NCI-H128 (cell line): ENCODE results near the gene SLC22A4.

Source experiments
- DNase-seq: peaks from one replicate; lab custom pipeline; 2025; ENCODE audit not compliant: unreplicated experiment; lab: John Stamatoyannopoulos, UW

SLC22A4 gene

DNA sequence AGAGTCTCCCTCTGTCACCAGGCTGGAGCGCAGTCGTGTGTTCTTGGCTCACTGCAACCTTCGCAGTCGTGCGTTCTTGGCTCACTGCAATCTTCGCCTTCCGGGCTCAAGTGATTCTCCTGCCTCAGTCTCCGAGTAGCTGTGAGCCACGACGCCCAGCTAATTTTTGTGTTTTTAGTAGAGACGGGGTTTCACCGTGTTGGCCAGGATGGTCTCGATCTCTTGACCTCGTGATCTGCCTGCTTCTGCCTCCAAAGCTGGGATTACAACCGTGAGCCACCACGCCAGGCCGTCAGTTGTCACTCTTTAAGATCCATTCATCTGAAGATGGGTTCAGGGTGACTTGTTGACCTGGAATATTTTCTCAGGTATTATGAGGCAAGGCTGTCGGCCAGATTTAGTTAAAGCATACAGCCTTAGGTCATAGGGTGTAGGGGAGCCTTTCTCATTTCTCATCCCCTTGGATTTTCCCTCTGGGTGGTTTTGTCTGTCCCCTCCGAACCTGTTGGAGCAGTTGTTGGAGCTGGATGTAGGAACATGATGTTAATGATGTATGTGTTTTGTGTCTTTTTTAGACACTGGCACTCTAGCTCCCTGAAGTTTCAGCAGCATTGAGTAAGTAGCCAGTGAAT, 76.9 kb downstream of the SLC22A4 start:
- no peak for DNase-seq

DNA sequence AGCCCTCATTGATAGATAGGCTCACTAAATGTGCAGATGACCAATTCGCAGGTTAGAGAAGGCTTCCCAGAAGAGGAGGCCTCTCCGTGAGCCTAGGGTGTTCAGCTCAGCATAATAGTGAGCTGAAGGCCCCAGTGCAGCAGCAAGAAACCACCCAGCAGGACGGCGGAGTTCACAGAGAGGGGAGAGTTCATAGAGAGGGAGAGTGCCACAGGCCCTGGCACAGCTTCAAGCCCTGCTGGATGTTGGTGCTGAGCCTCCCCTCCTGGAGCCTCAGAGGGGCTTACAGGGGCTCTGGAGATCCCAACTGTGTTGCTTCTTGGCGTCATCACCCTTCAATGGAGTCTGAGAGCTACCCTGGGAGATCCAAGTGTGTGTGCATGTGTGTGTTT, 77.4 kb downstream of the SLC22A4 start:
- no peak for DNase-seq

DNA sequence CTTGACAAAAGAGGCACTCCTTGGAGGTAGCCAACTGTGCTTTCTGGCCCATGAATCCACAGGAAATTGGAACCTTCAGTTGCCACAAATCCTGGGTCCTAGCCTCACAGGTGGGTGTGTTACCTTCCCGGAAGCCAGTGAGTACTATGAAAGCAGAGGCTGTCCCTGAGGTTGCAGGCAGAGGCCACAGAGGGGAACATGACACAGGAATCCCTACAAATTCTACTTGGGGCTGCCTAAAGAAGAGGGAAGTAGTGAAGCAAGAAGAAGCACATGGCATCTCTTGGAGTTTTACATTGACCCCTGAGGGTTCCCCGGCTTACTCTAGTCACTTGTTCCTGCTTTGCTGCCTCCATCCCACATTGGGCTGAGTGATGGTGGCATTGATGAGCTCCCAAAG, 77.9 kb downstream of the SLC22A4 start:
- DNase-seq, result no peak

DNA sequence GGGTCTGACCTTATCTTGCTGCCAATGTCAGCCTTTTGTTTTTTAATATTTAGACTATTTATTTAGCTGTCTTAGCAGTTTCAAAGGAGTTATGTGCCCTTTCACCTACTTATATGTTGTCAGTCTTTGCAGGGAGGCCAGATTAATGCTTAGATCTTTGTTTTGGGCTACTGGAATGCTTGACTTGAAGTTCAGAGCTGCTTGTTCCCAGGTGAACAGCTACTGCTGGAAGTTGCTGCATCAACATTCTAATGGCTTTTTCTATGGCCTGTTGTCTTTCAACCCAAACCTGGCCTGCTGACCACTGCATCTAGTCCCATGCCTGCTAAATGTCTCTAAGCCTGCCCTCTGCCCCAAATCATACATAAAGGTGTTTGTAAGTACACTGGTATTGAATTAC, 78.3 kb downstream of the SLC22A4 start:
- DNase-seq, result no peak

DNA sequence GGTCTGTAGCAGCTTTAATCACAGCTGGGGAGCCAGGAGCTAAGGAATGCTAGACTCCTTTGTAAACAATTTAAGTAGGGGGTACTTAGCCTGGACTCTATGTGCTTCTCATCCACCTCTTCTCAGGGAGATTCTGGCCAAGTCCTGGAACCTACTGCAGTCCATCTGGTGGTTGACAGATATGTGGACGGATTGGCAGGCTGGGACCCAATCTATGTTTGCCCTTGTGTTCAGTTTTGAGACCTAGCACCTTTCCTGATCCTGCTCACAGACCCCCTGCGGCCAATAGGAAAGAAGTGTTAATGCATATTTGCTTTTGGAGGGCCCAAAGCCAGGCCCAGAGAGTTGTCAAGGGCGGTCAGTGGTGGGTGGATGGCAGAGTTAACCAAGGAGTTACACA, 81.8 kb downstream of the SLC22A4 start:
- DNase-seq, result no peak

DNA sequence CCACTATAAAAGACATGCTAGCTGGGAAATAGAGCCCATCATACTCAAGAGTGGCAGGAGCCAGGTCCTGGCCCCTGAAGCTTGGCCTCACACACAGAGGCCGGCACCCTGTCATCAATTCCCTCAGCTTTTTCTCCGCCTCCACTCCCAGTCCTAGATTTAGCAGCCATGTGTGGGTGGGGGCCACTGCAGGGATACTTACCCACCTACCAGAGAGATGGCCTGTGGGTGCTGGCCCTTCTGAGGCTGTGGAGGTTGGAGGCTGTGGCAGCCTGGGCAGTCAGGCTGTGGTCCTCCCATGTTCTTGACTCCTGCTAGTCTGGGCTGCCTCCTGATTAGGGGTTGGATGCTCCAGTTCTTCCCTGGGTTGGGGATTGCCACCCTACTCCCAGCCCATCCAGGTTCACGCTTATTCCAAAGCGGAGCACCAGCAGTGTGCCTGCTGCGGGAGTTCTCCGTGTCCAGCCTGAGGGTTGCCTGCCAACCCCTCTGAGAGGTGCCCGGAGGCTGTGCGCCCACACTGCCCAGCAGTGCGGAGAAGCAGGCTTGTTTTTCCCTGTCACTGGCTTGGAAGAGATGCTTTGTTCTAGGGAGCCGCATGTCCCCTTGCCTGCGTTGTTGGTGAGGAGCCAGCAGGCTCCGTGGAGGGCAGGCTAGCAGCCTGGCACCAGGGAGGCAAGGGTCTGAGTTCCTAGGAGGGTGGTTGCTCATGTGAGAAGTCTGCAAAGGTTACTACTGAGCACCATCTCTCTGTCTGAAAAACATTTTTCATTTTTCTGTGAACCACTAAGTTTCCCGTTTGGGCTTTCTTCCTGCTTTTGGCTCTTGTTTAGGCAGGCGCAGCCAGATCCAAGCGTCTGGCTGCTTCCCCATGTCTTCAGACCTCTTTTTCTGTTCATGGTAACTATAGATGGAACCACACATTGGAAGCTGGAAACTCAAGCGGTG, 82.8 kb downstream of the SLC22A4 start:
- DNase-seq, result no peak

DNA sequence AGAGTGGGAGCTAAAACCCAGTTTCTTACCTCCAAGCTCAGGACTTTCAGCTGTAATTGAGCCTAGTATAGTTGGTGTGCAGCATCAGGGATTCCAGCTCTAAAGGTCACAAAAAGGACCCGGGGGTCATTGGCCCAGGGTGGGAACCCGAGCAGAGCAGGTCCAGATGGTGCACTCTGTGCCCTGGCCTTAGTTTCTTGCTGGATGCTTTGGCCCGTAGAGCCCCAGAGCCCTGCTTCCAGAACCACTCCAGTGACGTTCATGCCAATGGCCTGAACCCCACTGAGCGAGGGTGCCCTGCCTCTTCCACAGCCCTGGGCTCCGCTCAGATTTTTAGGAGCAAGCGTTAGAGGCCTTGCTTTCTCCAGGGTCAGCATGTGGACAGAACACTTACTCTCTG, 83.5 kb downstream of the SLC22A4 start:
- DNase-seq, result no peak

DNA sequence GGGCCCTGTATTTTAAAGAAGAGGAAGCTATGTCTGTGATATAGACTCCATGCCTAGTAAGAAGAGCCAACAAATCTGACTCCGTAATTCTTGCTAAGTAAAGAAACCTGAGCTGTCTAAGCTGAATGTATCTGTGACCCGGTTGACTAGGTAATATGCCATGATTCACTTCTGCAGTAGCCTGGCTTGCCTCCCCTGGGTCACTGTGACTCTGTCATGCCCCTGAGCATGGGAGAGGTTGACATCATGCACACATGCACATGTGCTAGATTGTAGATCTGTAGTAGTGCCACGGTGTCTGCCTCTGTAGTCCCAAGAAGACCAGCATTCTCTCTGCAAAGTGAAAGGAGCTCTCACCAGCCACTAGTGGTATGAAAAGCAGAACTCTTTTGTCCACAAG, 84.4 kb downstream of the SLC22A4 start:
- no peak for DNase-seq

DNA sequence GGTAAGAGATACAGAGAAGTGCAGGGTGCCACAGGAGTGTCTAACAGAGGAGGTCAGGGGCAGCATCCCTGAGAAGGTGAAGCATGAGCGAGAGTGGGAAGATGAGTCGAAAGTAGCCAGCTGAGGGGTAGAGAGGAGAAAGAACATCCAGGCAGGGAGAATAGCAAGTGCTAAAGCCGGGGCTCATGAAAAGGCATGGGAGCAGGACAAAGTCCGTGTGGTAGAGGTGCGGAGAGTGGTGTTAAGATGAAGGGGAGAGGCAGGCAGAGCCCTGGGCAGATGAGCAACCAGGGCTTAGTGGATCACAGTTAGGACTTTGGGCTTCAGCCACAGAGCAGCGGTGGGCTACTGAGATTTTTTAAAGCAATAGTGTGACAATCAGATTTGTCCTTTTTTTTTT, 85.9 kb downstream of the SLC22A4 start:
- DNase-seq, result no peak

DNA sequence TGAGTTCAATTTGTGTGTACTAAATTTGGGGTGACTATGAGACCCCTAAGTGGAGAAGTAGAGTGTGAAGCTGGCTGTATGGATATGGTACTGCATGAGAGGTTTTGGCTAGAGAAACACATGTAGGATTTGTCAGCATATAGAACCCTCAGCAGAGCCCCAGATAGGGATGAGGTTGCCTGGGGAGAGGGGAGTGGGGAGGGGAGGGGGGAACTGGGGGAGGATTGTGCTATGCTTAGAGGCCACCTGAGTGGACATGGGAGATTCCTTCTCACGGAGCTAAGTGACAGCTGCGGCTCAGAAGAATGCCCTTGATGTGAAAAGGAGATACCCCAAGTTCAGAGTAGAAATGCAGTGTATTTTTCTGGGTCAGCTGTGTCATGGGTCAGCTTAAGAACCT, 86.5 kb downstream of the SLC22A4 start:
- no peak for DNase-seq

DNA sequence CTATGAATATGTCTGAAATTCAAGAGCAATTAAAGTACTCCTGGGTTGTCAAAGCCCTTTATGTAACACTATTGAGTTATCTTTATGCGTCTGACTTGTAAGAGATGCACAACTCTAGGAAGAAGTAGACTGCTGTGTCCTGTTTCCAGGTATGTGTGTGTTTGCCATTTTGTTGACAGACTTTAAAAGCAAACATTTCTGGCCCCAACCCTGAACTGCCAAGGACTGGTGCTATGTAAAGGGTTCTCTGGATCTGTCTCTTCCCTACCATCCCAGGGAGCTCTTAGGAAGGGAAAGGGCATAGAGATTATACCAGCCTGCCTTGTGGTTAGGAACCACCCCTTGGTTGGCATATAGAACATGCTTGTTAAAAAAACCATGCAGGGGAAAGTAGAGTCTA, 87.4 kb downstream of the SLC22A4 start:
- no peak for DNase-seq

DNA sequence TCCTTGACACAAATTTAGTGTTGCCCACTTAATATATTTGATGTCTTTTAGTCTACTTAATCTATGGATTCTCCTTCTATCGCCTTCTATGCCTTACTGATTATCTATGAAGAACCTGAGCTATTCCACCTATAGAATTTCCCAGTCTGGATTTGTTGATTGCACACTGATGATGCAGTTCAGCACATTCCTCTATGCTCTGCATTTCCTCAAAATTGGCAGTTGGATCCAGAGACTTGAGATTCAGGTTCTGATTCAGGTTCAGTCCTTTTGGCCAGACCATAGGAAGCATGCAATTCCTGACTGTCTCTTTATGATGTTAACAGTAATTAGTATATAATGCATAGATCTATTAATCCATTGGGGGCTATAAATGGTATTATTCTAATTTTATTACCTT, 89.1 kb downstream of the SLC22A4 start:
- DNase-seq, result no peak

DNA sequence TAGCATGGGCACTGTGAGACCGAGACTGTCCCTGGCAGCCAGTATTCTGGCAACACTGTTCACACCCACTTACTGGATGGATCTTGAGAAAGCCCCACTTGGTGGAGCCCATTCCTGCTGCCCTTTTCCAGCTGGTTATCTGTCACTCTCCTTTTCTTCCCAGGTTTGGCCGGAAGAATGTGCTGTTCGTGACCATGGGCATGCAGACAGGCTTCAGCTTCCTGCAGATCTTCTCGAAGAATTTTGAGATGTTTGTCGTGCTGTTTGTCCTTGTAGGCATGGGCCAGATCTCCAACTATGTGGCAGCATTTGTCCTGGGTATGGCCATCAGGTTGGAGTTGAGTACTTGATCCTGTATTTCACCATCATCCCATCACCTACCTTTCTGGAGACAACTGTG, 89.8 kb downstream of the SLC22A4 start:
- DNase-seq, result no peak

DNA sequence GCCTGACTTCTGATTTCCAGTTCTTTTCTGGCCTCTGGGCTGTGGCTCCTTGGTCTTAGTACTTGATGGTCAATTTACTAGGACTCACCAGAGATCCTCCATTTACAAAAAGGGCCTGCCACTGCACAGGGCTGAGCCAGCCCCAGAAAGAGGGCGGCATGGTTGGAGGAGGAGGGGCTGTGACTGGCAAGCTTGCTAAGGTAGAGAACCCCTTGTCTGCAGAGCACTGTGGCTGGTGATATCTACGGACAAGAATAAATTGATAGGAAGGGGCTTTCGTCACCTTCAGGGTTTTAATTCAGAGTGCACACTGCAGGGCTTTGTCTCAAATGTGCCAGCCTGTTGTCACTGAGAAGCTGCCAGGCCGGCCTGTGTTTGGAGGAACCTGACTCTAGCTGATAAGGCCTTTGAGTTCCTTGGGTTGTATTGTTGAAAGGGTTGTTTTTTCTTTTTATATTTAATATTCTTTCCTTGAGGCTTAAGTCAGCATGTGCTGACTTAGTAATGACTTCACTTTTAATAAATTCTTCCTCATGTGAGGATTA, 90.4 kb downstream of the SLC22A4 start:
- no peak for DNase-seq

DNA sequence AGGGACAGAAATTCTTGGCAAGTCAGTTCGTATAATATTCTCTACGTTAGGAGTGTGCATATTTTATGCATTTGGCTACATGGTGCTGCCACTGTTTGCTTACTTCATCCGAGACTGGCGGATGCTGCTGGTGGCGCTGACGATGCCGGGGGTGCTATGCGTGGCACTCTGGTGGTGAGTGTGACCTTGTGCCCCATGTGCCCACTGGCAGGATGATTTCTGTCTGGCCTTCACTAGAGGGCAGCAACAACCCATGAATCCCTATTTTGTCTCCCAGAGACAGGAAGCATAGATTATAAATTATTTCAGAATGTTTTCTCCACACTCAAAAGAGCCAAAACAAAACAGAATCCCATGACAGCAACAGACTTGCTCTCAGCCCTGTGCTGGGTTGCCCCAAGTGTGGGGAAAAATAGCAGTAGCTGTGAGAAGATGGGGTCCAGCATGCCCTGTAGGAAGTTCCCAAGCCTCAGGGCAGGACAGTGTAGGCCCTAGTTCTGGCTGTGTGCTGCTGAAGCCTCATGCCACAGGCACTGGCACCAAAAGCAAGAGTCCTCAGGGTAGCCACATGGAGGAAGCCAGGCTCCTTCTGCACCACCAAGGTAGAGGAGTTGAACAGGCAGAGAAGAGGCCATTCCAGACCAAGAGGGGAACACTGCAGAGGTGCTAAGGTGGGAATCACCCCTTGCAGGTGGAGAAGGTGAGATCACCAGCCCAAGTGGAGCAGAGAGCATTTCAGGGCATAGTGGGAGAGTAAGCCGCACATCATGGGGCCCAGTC, 91.3 kb downstream of the SLC22A4 start:
- no peak for DNase-seq

DNA sequence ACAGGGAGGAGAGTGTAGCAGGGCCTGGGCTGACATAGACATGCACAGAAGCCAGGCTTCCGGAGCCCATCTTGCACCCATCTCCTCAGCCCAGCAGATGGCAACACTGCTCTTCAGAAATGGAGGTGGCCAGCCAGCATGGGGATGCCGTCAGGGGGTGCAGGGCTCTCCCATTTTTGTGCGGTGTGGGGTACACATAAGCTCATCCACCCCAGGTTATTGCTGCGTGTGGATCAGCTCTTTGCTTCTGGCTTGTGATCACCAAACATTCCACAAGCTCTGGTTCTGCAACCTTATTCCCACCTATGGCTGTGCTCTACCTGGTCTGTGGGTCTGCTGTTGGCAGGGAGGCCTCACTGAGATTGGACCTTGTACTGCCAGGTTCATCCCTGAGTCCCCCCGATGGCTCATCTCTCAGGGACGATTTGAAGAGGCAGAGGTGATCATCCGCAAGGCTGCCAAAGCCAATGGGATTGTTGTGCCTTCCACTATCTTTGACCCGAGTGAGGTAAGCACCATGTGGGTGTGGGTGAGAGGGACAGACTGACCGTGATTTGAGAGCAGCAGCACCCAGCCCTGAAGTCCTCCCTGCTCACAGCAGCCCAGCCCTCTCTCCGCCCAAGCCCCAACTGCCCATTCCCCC, 92.6 kb downstream of the SLC22A4 start:
- no peak for DNase-seq

DNA sequence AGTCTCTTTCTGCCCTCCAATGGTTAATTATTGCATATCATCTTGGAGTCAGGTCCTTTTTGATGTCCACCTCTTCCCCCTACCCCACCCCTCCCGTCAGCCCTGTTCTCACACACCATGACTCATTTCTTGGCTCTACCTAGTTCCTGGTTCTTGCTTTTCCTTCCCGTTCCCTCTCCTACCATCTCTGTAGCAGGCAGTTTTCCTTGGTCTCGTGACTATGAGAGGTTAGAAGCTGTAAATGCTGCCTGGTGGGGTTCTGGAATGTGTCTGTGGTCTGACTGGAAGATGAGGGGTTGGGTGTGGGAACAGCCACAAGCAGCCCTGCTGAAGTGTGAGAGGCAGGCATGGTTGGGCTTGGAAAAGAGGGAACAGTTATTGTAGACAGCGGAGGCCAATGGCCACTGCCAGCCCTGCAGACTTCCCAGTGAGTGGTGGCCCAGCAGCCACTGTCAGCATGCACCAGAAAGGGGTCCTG, 93.5 kb downstream of the SLC22A4 start:
- DNase-seq, result no peak

DNA sequence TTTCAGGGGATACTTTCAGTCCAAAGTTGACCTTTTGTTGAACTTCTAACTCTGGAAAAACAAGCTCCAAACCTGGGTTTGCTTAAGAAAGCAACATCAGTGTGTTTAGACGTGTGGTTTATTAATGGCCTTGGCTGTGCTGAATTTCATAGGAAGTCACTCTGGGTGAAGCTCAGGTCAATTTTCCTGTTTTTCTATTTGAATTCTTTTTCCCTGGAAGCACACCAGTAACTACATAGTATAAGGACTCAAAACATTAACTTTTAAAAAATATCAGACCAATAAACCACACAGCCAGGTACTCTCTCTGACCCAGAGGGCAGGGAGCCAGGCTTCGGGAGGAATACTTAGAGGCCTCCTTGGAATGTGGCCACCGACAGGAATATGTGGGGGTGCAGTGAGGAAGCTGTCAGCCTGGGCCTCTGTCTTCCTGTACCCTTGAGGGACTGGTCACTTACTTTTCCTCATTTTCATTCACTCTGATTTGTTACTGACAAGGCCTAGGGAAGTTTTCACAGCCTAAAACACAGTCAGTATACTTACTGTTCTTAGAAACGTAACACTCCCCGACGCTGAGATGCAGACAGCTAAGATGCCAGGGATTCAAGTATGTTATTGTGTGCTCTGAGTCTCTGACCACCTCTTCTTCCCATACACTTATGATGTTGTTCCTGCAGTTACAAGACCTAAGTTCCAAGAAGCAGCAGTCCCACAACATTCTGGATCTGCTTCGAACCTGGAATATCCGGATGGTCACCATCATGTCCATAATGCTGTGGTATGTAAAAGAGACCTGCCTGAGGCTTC, 94.3 kb downstream of the SLC22A4 start:
- DNase-seq, result no peak

DNA sequence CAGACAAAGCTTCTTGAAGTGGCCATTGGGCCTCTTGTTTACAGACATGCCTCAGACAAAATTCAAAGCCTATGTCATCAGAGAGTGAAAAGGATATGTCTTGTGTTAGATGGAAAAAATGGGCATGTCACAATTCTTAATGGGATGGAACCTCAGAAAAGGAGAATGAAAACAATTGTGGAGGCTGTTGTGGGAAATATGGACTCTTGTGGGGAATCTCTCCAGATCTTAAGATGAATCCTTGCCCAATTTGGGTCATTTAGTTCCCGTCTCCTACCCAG, 94.8 kb downstream of the SLC22A4 start:
- no peak for DNase-seq

DNA sequence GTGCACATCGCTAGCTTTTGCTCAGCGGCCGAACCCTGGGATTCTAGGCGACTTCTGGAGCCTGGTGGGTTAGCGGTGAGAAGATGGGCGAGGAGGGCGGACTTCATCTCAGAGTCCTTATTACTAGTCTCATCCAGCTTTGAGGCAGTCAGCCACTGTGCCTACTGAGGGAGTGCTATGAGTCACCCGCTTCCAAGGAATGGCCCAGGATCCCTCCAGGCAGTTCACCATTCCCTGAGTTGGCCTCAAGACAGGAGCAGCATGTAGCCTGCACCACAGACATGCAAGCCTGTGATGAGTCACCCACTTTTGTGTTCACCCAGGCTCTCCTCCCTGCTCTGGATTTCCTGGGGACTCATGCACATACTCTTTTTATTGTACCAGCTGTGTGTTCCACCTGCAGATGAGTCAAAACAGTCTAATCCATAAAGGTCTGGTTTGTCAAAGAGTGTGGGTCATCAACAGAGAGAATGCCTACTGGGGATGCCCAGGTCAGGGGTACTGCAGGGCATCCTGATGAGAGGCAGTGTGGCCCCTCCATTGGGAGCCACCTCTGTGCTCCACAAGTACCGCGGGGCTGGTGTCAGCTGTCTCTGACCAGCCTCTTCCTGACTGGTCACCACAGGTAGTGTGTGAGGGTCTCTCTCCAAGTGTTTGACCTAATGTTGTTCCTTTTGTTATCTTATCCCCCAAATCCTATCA, 95.5 kb downstream of the SLC22A4 start:
- no peak for DNase-seq
